Hematopoietic multipotent progenitor cell treated with erythropoietin and hydrocortisone succinate and interleukin-3 and kit ligand, for 15 days (in vitro differentiated cells): ENCODE measurements around the gene GIPC2.
"Not testable (repeated sequence)": the region's sequence is repeated elsewhere in the genome, so short reads cannot be mapped to it uniquely, and the experiment has no call there.

Experiments used
- DNase-seq: peaks from one replicate; pipeline ENCODE4 v3.0.0-alpha.2; 2015; ENCODE audit warnings: low spot score

Gene GIPC2

DNA sequence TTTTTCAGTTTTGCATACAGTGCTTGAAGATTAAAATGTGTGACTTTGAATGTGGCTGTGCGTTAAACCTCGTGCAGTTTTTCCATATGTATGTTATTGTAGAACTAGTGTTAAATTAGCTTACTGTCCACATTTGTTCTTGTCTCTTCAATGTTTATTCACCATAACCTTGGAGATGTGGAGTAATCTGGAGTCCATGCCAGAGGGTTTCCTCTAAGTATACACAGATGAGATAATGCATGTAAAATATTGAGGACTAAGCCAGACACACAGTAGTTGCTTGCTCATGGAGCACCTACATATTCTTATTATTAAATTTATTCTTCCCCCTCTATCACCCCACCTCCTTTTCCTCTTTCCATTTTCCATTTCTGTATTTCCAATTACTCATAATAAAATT lies 7.7 kb upstream of the GIPC2 start:
- DNase-seq, result no peak

DNA sequence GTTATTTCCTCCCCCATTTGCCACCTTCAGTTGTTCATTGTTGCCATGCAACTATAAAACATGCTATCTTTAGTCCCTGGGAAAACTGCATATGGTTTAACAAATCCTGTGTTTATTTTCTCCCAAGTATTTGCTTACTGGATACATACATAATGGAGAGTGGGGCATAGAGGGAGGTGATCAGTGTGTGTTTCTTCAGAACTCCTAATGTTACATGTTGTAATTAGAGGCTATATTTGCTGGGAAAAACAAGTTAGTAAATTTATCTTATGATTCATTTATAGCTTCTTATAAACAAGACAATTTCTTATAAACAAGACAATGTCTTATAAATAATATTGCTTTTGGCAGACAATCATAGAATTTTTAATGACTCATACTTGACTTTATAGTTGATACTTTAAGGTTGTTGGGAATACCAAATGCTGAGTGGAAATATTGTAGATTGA lies 7.3 kb upstream of the GIPC2 start:
- DNase-seq, result no peak

DNA sequence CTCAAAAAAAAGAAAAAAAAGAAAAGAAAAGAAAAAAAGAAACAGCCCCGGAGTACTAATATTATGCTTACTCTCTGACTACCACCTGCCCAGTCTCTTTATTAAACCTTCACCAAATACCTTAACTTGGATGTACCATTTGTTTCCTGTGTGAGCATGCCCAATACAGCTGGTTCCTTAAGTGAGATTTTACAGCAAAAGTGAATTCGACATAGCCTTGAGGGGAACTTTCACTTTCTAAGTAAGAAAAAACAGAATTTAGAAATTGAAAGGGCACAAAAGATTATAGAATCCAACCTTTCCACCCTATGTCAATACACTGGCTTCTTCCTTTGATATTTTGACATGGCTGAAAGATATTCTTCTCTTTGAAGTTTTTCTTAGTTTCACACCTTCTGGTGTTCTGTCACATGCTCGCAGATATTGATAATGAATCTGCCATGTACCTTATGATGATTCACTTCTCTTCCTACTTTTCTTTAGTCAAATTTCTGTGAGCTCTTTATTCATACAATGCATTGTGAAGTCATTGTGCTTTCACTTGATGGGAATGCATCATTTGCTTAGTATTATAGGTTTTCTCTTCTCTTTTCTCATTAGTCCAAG lies 5.2 kb upstream of the GIPC2 start:
- no peak for DNase-seq

DNA sequence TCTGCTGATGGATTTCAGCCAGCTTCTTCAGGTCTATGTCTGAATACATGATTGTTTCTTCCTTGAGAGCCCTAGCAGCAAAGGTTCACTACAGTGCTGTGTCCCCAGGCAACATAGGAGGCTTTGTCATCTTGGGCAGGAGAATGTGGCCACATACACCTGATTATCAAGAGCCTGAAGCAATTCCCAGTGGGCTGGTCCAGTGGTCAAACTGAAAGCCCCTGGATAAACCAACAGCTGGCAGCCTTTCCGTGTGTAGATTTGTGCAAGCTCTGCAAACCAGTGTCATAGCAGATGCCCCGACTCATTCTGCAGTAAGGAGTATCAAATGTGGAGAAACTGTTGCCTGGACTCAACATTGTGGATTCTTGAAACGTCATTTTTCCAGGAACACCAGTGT lies 2.3 kb upstream of the GIPC2 start:
- DNase-seq, result no peak

DNA sequence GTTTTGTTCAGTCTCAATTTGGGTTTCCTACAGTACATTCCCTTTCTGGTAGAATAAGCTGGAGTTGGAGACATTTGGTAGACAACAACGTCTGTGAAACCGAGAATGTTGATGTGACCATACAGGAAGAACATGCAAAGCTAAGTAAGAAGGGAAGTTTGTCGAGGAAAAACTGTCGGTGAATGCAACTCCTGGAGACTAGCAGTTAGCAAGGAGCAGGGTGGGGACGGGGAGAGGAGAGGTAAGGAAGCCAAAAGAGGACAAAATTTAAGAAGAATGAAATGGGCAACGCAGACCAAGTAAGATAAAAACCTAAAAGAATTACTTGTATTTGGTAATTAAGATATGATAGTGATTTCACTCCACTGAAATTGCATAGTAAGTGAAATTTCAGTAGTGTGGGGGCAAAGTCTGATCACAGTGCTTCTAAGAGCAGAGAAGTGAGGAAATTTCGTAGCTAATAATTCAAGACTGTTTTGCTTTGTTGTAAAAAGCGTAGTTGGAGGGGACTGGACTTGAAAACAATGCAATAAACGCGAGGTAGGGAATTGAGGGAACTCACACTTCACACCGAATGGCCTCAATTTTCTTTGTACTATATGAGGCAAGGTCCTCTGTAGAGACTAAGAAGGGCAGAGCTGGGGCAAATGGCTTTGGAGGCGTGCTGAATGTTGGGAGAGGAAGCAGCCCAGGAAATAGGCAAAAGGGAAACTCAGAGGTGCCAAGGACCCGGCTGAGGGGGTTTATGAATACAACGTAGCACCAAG lies 787 bp upstream of the GIPC2 start:
- no peak for DNase-seq

DNA sequence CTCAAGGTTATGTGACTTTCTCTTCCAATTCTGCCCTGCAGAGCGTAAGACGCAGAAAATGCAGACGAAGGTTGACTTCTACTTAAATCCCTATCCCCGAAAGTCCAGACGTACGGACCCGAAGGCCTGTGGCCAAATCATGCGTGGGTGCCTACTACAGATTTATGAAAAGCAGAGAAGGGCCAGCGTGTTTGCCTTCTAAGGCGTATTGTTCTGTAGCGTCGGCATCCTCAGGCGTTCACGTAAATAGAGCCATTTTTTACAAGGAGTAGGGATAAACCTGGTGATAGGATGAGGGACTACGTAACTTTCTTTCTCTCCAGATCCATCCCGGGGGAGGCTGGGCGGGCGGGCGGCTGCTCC lies 222 bp upstream of the GIPC2 start:
- no peak for DNase-seq

DNA sequence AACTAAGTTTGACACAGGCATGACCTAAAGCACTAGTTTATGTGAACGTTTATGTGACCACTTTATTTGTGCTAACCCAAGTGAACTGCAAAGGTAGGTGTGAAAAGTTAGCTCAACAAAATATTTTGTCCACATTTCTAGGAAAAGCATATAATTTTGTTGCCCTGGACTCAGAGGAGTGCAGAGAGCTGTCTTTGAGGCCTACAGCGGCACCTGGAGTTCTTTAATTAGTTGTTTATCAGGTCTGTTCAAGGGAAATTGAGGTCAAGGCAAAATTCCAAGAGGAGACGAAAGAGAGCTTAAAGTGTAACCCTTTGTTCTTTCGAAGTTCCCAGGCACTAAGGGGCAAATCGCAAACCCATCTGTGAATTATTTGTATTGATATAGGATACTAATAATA lies 1.3 kb downstream of the GIPC2 start:
- no peak for DNase-seq

DNA sequence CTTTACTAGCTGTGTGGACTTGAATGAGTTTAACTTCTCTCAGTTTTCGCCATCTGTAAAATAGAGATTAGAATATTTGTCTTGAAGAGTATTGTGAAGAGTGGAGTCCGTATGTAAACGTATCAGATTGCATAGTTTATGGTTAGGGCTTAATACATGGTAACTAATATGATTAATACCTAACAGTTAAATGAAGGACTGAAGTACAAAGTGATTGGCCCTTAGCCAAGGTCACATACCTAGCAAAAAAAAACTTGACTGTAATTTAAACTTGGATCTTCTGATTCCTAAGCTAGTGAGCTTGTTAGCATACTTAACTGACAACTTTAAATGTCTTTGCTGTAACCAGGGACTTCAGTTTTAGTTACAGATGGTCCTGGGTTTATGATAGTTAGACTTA lies 1.9 kb downstream of the GIPC2 start:
- no peak for DNase-seq

DNA sequence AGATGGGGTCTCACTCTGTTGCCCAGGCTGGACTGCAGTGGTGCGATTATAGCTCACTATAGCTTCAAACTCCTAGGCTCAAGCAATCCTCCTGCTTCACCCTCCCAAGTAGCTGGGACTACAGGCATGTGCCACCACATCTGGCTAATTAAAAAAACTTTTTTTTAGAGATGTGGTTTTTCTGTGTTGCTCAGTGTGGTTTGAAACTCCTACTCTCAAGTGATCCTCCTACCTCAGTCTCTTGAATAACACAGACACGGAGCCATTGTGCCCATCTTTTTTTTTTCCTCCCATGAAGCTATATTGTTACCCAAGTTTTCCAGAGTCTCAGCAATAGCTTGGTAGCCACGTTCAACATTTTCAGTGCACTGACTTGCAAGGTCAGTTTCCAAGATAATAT lies 2.7 kb downstream of the GIPC2 start:
- no peak for DNase-seq

DNA sequence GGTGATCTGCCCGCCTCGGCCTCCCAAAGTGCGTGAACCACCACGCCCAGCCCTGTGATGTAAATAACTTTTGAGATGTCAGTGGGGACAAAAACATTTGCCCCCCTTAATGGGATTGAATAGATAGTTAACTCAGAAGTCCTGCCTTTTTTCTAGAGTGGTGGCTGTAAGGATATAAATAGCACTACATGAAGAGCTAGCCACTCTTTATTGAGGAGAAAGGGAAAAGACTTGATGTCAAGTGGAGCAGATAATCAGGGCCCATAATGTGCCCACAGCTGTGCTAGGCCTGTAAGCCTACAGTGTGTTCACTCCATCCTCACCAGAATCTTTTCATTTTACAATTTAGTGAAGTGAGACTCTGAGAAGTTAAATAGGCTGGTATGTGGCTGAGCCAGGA lies 3.6 kb downstream of the GIPC2 start:
- DNase-seq, result no peak

DNA sequence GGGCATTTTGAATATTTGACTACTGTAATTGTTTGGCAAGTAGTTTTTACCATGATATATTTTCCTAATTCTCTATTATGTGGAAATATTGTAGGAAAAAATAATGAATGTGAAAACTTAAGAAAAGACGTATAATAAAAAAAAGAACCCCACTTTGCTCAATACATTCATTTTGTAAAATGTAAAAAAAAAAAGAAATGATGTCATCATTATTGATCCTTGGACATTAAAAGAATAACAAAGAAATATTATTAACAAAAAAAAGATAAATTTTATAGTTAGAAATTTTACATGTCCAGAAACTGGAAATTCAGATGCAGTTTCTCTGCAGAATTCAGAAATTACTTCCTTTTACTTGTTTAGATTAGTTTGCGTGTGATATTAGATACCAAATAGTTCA lies 5.2 kb downstream of the GIPC2 start:
- DNase-seq, result no peak

DNA sequence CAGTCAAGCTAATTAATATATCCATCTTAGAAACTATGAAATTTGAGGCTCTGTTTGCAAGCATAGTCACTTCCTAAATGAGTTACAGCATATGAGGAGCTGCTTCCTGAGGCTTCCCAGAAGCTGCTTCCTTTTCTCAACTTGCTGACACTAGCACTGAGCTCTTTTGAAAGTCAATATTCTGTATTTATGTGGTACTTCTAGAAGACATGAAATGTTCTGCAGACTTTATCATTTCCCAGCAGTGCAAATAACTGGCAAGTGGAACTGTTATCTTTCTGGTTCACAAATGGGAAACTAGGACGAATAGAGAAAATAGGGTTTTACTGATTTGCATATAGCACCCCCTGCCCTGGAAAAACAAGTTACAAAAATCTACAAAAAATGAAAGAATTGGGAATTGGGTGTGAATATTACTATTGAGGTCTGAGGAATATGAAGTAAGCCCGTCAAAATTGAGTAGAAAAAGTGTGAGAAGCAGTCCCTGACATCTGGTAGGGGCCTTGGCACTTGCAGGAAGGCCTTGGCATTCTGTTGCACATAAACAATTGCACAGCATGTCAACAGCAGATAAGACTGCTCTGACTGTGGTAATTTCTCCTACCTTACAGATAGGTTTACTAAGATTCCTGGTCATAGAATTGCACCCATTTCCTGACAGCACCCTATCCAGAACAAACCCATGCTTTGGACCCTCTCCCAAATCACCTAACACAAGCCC lies 7.1 kb downstream of the GIPC2 start:
- peak; percentile 60 for DNase-seq

DNA sequence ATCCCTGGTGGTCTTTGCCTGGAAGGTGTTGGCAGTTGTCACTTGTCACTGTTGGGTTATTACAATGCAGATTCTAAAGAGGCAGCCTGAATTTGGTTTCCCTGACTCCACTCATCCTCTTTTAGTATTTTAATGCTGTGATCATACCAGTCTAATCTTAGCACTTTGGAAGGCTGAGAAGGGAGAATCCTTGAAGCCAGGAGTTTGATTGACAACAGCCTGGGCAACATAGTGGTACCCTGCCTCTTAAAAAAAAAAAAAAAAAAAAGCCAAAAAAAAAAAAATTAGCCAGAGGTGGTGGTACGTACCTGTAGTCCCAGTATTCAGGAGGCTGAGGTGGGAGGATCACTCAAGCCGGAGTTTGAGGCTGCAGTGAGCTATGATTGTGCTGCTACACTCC lies 7.7 kb downstream of the GIPC2 start:
- DNase-seq, result no peak

DNA sequence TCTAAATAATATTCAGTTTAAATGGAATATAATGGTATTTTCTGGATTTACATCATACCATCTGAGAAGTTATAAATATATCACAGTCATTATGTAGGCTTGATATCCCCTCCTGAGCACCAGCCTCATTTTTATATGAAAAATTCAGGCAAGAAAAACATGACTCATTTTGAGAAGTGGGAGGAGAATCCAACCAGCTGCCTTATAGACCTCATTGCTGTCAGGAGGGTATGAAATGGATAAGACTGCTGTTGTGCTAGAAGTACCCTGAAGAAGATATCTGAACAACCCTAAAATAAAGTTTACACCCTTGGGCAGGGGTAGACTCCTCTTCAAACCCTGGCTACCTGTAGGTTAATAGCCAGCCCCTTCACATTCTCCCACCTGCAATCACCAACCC lies 8.8 kb downstream of the GIPC2 start:
- DNase-seq, result no peak

DNA sequence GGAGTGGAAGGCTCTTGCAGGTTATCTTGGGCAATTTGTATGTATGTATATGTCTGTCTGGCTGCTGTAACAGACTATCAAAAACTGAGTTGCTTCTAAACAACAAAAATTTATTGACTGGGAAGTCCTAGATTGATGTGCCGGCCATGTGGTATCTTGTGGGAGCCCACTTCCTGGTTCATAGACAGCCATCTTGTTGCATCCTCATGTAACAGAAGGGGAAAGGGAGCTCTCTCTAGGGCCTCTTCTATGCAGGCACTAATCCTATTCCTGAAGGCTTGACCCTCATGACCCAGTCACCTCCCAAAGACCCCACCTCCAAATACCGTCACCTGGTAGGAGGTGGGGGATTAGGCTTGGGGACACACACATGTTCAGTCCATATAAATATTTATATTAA lies 9.2 kb downstream of the GIPC2 start:
- DNase-seq, result no peak

DNA sequence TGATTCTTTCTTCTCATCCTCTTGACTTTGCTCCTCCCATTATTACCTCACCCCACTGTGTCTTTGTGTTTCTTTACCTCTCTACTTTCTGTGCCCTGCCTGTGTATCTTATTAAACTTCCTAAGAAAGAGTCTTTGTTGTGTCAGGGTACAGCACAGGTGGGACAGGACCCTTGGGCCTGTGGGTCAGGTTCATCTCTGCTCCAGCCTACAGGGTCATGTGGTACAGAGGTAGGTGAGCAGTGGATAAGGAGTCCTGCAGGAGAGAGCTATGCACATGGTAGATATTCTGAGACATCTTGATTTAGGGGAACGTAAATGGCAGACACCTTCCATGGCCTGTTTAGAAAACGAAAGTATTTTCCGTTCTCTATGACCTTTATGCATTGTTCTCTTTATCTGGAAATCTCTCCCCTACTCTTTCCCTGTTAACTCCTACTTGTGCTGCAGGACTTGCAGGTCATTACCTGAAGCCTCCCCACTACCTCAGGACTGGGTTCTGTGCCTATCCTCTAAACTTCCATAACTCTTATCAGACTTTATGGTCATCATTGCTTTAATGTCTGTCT lies 9.9 kb downstream of the GIPC2 start:
- DNase-seq, result no peak

DNA sequence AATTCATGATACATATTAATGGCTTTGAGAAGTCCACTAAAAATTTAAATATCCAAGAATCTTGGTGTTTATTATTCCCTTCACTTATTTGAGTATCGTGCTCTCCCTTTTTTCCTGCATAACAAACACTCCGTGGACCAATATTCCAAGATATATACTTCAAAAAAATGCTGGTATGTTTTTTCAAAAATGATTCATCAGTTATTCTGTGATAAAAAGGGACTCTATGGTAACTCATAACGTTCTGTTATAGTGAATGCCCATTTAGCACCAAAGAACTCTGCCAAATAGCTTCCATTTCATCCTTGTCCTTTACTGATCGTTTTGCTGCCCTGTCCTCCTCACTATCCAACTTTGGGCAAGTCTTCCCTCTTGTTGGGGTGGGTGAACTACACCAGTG lies 12.9 kb downstream of the GIPC2 start:
- DNase-seq, result no peak

DNA sequence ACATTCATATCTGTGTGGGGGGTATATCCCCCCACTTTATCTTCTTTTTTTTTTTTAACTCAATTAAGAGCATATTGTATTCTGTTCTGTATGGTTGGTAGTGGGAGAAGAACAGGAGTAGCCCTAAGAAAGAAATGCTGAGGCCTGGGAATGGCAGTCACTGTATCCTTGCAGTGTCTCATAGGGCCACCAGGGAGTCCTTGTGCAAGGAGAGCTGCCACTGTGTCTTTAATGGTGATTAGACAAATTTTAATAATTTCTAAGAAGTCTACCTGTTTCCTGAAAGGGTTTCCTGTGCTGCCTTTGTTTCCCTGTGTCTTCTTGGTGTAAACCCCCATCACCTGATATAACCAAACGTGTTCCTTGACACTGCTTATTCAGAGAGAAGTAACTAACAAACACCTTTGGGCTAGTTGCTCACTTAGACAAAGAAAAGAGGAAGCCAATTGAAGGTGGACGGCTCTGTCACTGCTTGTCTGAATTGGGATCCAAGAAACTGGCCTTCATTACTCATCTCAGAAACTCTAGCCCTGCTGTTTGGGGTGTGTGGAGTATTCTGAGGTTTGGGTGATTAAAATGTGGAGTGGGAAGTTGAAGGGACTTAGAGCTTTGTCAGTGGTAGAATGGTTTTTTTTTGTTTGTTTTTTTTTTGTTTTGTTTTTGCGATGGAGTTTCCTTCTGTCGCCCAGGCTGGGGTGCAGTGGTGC lies 15.2 kb downstream of the GIPC2 start:
- no peak for DNase-seq

DNA sequence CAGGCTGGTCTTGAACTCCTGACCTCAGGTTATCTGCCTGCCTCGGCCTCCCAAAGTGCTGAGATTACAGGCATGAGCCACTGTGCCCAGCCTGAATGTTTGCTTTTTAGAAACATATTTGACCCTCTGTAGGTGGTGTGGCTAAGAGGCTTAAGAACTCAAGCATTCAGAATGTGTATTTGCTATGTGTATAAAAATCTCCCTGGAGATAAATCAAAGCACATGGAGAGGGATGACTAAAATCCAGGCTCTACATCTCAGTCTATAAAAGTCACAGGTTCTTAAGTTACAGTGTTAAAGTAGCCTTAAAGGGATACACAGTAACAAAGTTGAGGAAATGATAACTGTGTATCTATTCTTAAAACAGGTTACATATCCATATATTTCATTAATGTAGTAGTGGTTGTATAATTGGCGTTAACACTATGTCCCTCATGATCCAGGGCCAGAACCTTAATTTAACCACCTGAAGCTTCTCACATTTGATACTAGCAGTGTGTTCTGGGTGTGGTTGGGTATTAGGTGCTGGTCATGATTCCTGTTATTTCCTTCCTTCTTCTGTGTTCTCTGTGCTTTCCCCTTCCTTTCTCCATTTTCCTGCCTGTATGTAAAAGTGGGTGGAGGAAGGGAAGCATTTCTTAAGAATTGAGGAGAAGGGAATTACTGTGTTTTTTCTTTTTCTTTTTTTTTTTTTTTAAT lies 16.2 kb downstream of the GIPC2 start:
- DNase-seq, result no peak

DNA sequence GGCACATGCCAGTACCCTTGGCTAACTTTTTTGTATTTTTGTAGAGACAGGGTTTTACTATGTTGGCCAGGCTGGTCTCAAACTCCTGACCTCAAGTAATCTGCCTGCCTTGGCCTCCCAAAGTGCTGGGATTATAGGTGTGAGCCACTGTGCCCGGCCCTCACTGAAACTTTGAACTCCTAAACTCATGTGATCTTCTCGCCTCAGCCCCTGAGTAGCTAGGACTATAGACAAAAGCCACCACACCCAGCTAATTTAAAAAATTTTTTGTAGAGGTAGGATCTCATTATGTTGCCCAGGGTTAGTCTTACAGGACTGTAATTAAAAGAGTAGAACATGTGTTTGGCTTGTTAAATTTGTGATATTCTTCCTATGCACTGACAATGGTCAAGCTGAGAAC lies 19.1 kb downstream of the GIPC2 start:
- DNase-seq, result not testable (repeated sequence)

DNA sequence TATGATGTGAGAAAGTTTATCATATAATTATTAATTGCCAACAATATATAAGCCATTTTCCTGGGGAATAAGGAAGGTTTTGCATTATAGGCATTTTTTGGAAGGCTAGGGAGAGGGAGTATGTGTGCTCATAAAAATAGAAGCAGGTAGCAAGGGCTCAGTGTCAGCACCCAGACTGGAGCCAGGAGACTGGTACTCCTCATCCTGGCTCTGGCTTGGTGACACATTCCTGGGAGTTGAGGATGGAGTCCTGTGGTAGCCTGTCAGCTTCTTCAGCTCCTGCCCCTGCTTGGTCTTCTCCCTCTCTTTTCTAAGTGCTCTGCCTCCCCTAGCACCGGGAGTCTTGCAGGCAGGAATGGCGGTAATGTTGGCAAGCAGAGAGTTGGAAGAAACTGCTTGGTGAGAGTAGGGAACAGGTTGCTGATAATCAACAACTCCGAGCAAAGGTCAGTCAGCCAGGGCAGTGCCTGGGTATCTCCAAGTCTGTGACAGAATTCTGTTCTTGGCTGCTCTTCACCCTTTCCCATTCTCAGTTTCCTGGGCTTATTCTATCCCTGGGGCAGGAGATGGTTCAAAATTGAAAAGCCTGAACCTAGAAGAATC lies 23.0 kb downstream of the GIPC2 start:
- no peak for DNase-seq
